Right lobe of liver (tissue), 6 donors: ENCODE results near the gene GNB1. TPM values are rescaled to one million over a fixed set of nuclear protein-coding genes. Genes with fewer than 3 reads are reported as not detected.

Source experiments
- ATAC-seq, 4 donors: fragments of 200-7000 bp; cut with Tn5 transposase; one replicate each; pipeline ENCODE4 v1.9.1; 2020; ENCODE audit warnings: mild to moderate bottlenecking in 4 of 4, moderate library complexity in 4 of 4
- DNase-seq, 3 donors: peaks; one replicate each; pipeline ENCODE4 v3.0.0-alpha.2; 2020
- H3K27ac ChIP-seq, 3 donors: fragments of 200-600 bp; one replicate each; pipeline ENCODE4 v1.8.0; 2022
- H3K27me3 ChIP-seq, 2 donors: fragments of 200-600 bp; one replicate each; pipeline ENCODE4 v1.8.0; 2022
- H3K36me3 ChIP-seq, 4 donors: fragments of 200-600 bp; sonication (generic) in 1 of 4; one replicate each; pipeline versions ENCODE4 v1.5.1 to v1.8.0; 2017 to 2022; ENCODE audit warnings: control low read depth in 1 of 4
- H3K4me1 ChIP-seq, 4 donors: fragments of 200-600 bp; sonication (generic) in 1 of 4; one replicate each; pipeline versions ENCODE4 v1.5.1 to v1.8.0; 2017 to 2022; ENCODE audit warnings: control low read depth in 1 of 4
- H3K4me3 ChIP-seq, 3 donors: fragments of 200-600 bp; one replicate each; pipeline ENCODE4 v1.8.0; 2022
- H3K9me3 ChIP-seq, 4 donors: fragments of 200-600 bp; sonication (generic) in 1 of 4; one replicate each; pipeline versions ENCODE4 v1.5.1 to v1.8.0; 2017 to 2022; ENCODE audit warnings: control low read depth in 1 of 4
- CTCF ChIP-seq, 4 donors: fragments of 200-600 bp in 3 of 4; fragments of 450-650 bp in 1 of 4; IDR thresholded peaks; one replicate each; pipeline versions ENCODE4 v1.5.1 to v1.8.0; 2016 to 2022; ENCODE audit warnings: antibody characterized with exemption in 4 of 4, mild to moderate bottlenecking in 2 of 4
- POLR2A ChIP-seq: fragments of 450-650 bp; IDR thresholded peaks from one replicate; pipeline ENCODE4 v1.6.1; 2017; ENCODE audit warnings: antibody characterized with exemption, mild to moderate bottlenecking
- WGBS: methylation state at CpG from one replicate; pipeline ENCODE4 v1.1.6; 2018; ENCODE audit warnings: low coverage, low lambda C conversion rate; ENCODE audit not compliant: insufficient coverage; ENCODE audit errors: missing lambda C conversion rate; 5-methylcytosine and 5-hydroxymethylcytosine counted together
- intact Hi-C, 2 donors: fragments of 100-400 bp; cut with DNase I; formaldehyde crosslinking; loops; one replicate each; pipeline versions ENCODE4 v1.11.2 to v1.14.1; 2022
- total RNA-seq, 6 experiments: library from RNA; depleted of rRNA in 2 of 6; stranded (reverse); fragments of >200 nt in 2 of 6; fragmentation: NEBNext Ultra II Directional in 3 of 6; extraction: Animal tissue kit (Norgen Biotek cat#: 25700) in 3 of 6; gene quantifications; one replicate each; pipeline versions ENCODE4 v1.1.0 to v1.2.4, GENCODE V29; 2016 to 2023
- donor health status: DM: no; HTN: yes; CAD: no.
- donor health status: DM: no; HTN: no; CAD: no.
- donor health status: DM: no; HTN: no; CAD: no.
- donor health status: DM: no; HTN: yes; CAD: no.
- donor health status: DM: no; HTN: yes; CAD: no.

The GNB1 gene
- total RNA-seq, 6 experiments from 2014 or later, result 85.9 to 147 (median 104) TPM

GRCh38 chr1:1757422-1758058, 133.3 kb downstream of the GNB1 start:
- peak in 2 of 4 donors; percentile 5 to 23 for ATAC-seq
- TF ChIP-seq POLR2A (no peak), CTCF (IDR thresholded peaks at IDR 0.05) (no peak)
- 42% methylated on average over 9 of the region's 25 CpGs for whole genome bisulfite sequencing
- intact Hi-C loops, result loop anchor here (5.0 to 10.0 kb wide), 2 partner anchors 147 to 150 kb away; no protein-coding TSS in a partner anchor
- Histone ChIP-seq H3K36me3 (peaks cover 0 to 69% (median 18%) of the 10 kb centered on the region in 4 donors), H3K4me3 (peak overlapping the region; percentile 25 to 56 (median 47)), H3K9me3 (no peaks in the 10 kb centered on the region), H3K4me1 (peaks cover 0 to 46% (median 12%) of the 10 kb centered on the region in 4 donors), H3K27ac (peak overlapping the region; percentile 71 to 95 (median 92)), H3K27me3 (no peaks in the 10 kb centered on the region)
- DNase-seq, result peak; percentile 36 to 66 (median 64)

GRCh38 chr1:1756661-1757421, 134.0 kb downstream of the GNB1 start:
- WGBS, result 85% methylated on average over 11 of the region's 33 CpGs
- H3K4me1 ChIP-seq, result peaks cover 0 to 42% (median 11%) of the 10 kb centered on the region in 4 donors
- no peaks in the 10 kb centered on the region for H3K27me3 ChIP-seq
- peaks cover 0 to 67% (median 16%) of the 10 kb centered on the region in 4 donors for H3K36me3 ChIP-seq
- peak overlapping the region in 2 of 3 donors; percentile 92 to 95 for H3K27ac ChIP-seq
- H3K4me3 ChIP-seq, result peak overlapping the region in 2 of 3 donors; percentile 47 to 56
- intact Hi-C loops, result loop anchor here (5.0 to 10.0 kb wide), 2 partner anchors 148 to 150 kb away; no protein-coding TSS in a partner anchor
- ATAC-seq, result no peak
- H3K9me3 ChIP-seq, result no peaks in the 10 kb centered on the region
- TF ChIP-seq POLR2A (no peak), CTCF (IDR thresholded peaks at IDR 0.05) (no peak)
- DNase-seq, result peak in 2 of 3 donors; percentile 15 to 49

GRCh38 chr1:1755852-1756251, 135.0 kb downstream of the GNB1 start:
- Histone ChIP-seq H3K4me3 (no peak overlapping the region), H3K27me3 (no peaks in the 10 kb centered on the region), H3K9me3 (no peaks in the 10 kb centered on the region), H3K36me3 (peaks cover 0 to 58% (median 10%) of the 10 kb centered on the region in 4 donors), H3K27ac (no peak overlapping the region), H3K4me1 (peaks cover 0 to 41% (median 11%) of the 10 kb centered on the region in 4 donors)
- TF ChIP-seq POLR2A (no peak), CTCF (IDR thresholded peaks at IDR 0.05) (no peak)
- no CpG with 5 or more reads among the region's 15 CpGs for WGBS
- no peak for ATAC-seq
- DNase-seq, result peak in 2 of 3 donors; percentile 24 to 46
- intact Hi-C loops, result loop anchor here (5.0 to 10.0 kb wide), 2 partner anchors 149 to 151 kb away; no protein-coding TSS in a partner anchor

- peaks cover 0 to 41% (median 11%) of the 10 kb centered on the region in 4 donors for H3K4me1 ChIP-seq
- peak; percentile 25 to 57 (median 49) for DNase-seq
- peaks cover 0 to 54% (median 10%) of the 10 kb centered on the region in 4 donors for H3K36me3 ChIP-seq
- 76% methylated on average over 7 of the region's 19 CpGs for WGBS
- H3K27ac ChIP-seq, result no peak overlapping the region
- no peaks in the 10 kb centered on the region for H3K9me3 ChIP-seq
- no peak for ATAC-seq
- H3K4me3 ChIP-seq, result no peak overlapping the region
- no peaks in the 10 kb centered on the region for H3K27me3 ChIP-seq
- intact Hi-C loops, result loop anchor here (5.0 to 10.0 kb wide), 2 partner anchors 149 to 152 kb away; no protein-coding TSS in a partner anchor
- TF ChIP-seq CTCF (IDR thresholded peaks at IDR 0.05) (no peak), POLR2A (no peak)
Measured at GRCh38 chr1:1755426-1755825, 135.5 kb downstream of the GNB1 start.
